ENCODE data around the gene BACH2.
"Not testable (repeated sequence)": the region's sequence is repeated elsewhere in the genome, so short reads cannot be mapped to it uniquely, and the experiment has no call there.

The BACH2 gene

DNA sequence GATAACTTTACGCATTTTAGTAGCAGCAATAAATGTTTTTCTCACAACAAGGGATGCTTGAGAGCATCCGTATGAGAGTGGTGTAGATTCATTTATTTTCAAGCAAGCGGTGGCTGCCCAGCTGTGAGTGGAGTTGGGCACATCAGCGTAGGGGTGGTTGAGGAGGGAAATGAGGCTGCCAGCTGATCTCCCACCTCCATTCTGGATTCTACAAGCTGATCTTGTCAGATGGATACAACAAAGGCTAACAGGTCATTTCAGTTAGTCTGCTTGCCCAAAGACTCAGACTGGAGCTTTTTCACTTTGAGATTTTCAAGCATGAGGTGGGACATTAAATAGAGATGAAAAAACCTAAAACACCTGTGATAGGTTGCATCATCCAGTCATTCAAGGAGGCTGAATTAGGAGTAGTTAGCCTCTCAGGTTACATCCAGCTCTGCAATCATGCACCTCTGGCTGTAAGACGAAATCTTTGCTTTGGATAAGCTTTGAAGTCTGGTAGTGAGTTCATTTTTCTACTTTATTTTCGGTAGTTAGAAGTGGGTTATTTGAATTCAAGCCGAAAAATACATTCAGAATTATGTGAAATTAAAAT lies 1.9 kb upstream of the BACH2 start:
- DNase-seq = no peak

DNA sequence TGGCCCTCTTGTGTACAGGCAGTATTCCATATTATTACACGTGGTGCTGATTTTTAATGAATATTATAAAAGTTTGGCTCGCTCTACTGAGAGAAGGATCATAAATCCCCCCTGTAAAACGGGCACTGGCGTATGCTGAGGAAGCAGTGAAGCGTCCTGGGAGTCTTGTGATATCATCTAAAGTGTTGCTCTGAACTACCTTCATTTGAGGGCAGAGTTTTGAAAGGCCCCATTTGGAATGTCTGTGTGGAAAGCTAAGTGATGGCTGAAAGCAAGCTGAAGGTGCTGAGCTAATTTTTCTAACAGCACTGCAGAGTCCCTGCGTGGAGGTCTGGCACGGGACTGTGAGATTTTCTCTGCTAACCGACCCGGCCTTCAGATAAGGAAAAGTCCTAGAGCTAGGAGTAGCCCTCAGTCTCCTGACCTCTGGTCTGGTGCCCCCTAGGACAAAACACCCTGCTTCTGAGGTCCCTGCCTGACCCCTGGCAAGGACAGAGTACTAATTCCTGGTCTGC lies 1.3 kb upstream of the BACH2 start:
- DNase-seq = no peak

DNA sequence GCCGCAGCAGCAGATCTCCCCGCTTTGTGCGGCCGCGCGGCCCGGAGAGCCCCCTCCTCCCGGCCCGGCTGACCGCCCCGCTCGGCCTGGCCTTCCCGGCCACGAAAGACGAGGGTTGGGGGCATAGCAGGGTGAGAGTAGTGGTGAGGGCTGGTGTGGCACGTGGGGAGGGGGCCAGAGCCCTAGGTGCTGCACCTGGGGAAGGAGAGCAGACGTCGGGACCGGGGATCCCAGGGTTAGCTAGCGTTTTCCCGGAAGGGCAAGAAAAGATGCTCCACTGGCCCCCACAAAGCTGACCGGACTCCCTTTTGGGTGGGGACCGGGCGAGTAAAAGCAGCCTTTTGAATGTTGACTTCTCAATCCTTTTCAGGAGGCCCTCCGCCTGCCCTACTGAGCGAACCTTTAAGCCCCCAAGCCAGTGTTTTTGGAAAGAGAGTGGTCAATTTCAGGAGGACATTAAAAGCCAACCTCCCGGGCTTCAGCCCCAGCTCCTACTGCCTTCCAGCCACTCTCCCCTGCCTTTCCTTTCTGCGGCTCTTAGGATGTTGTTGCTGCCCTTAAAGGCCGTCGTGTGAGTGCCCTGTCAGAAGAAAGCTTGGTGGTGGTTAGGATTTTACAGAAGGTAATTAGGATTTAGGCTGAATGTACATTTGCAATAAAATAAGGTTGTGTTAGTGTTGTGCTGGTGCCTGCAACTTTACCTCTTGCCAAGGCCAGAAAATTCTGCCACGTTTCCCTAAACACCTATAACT lies 648 bp upstream of the BACH2 start:
- DNase-seq = no peak

DNA sequence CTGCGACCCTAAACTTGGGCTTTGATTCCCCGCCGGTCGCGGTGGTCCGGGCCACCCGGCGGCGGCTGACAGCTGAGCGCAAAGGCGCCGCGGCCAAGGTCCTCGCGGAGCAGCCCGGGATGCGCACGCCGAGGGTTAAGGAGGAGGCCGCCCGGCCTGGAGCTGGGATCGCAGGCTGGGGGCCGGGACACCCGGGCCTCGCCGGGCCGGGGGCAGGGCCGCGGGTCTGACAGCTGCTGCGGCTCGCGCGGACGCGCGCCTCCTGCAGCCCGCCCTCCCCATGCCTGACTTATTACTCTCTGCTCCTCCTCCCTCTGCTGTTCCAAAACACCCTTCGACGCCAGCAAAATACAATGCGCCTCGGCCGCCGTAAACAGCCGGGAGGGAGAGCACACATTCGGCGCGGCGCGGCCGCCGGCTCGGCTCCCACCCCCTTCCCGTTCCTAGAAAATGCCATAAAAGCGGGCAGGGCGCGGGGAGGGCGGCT lies 746 bp downstream of the BACH2 start:
- peak; percentile 75 for DNase-seq

DNA sequence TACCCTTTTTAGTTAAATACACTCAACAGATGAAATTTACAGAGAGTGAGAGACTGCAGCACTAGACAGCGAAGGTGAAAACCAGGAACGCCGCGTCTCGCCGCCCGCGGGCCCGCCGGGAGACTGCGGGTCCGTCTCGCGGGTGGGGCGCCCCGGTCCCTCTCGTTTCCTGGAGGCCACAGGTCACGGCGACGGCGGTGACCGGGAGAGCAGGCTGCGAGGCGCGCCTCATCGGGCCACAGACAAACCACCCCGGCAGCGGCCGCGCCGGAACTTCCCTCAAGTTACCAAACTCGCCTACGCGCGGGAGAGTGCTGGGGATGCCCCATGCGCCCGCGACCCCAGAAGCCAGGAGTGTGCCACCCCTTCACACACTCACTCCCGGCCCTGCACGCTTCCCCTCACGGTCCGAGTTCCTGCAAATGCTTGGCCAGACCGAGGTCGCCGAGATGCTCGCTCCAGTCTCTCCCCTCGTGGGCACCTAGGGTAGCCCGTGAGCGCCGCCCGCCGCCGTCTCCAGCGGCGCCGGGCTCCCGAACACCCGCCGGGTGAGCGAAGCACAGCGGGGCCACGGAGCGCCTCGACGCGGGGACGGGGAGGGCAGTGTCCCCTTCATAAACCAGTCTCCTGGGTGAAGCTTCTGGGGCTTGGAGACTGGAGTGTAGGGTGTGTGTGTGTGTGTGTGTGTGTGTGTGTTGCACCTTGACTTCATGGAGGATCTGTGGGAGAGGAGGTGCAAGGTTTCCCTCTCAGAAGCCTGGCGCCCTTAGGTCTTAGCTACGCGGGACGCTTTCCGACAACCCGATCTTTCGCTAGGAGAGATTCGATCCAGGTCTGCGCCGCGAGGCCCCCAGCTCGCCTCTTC lies 1.4 kb downstream of the BACH2 start:
- DNase-seq = peak; percentile 86

DNA sequence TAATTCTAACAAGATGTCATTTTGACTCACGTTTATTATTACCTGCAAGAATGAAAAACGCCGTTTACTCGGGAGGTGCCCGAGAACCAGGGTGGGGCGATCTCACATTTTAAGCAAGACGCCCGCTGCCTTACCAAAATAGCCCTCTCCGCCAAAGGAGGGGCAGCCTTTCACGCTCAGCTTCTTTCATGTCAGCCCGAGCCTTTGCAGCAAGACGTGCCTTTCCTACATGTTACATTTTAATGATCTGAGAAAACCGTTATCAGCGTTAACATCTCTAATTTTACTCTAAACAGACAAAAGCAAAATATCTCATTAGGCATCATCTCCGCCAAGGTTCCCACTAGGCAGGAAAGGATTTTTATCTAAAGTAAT lies 2.0 kb downstream of the BACH2 start:
- DNase-seq = peak; percentile 60

DNA sequence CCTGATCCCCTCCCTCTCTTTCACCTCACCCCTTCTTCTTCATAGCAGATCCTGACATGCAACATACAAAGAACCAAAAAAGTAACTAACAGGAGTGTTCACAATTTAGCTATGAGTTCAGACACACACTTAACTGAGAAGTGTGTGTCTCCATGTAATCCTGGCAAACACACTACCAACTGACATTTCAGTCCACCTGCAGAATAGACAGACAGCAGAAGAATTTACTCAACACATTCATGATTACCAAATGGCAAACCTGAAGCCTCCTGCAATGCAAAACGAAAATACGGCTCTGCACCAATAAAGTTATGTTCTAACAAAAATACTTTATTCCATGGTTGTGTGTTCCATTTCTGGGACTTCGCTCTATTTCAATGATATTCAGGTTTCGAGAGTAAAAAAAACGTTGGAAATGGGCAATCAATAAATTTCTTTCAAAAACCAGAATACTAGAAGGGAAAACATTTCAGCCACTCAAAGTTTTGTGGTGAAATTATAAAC lies 2.6 kb downstream of the BACH2 start:
- DNase-seq = no peak

DNA sequence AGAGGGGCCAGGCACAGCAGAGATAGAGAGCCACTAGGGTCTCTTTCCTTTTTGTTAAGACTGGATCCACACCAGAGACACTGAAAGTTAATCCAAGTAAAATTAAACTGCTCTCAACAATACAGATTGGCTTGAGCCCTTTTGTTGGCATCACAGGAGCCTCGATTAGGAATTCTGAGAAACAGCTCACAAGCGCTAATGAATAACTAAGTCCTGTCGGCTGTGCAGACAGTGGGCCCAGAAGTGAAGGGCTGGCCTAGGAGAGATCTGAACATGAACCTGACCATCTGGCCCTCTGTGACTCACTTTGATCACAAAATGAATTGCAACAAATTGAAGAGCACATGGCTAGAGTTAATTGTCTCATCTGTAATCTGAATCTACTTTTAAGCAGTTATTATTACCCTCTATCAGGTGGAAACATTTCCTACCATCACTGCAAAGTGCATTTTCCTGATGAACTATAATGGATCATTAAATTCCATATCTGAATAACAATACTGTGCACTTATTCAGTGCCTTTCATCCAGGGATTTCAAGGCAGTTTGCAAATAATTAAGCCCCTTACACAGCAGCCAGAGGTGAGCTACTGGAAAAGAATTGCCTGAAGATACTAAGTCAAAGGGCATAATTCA lies 3.2 kb downstream of the BACH2 start:
- DNase-seq = peak; percentile 41

DNA sequence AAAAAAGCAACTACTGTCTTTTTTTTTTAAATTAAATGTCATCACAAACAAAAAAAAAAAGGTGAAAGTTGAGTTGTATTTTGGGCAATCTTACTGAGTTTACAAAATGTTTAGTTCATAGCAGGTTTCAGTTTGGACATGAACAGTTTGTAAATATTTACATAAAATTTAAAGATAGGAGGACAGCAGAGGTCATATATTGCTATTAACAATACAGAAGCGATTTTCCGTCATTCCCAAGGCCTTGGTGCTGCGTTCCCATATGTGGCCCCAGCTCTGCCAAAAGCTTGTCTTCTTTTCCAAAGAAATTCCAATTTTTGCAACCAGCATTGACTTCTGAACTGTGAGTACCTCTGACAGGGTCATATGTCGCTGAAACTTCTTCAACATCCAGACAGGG lies 5.1 kb downstream of the BACH2 start:
- no peak for DNase-seq

DNA sequence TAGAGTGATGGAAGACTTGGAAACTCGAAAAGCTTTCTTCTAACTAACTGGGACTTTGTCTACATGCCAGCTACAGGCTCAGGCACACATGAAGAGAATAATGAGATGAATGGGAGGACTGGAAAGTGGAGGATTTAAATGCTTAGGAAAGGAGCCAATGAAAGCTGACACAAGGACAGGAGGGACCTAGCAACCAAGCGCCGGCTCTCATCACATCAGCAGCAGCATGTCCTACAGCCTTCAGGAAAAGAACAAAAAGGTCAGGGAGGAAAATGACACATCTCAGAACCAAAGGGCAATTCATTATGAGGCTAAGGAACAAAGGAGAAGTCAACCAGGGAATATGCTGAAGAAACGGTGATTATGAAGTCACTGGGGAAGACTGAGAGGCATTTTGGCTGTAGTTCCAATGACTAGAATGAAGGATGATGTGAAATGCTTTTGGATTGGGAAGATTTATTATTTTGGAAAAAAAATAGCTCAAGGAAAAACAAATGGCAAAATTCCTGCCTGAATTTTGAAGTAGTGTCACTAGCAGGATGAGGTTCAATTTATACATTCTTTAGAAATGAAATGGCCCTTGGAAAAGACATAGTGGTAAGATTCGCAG lies 5.7 kb downstream of the BACH2 start:
- DNase-seq = no peak

DNA sequence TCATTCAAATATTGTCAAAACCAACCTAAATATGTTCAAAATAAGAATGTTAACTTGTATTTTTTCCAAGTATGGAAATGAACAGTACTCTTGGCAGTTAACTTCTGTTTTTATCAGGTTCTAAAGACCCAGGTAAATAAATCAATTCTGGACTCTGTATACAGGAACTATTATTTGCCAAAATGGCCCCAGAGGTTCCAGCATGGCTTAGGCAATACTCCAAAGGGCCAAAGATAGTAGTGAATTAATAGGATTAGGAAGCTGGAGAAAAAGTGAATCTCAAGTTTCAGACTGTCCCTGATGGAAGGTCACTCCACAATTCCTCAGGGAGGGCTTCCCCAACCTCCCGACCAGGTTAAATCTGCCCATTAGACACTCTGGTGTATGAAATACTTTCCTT lies 6.7 kb downstream of the BACH2 start:
- DNase-seq = no peak

DNA sequence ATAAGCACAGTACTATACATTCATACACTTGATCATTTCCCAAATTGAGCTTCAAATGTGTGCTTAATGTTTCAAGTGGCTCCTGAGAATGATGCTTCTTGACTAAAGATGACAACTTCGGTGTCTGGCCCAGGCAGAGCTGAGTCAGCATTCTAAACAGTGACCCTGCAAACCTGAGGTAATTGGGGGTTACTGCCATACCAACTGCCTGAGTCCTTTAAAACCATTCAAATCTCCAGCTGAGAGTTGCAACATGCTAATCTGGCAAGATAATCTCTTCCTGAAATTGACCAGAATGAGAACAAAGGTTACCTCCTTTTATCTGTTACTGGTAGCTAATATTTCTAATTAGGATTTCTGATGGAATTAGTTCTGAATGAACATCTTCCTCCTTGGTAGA lies 8.2 kb downstream of the BACH2 start:
- peak; percentile 40 for DNase-seq

DNA sequence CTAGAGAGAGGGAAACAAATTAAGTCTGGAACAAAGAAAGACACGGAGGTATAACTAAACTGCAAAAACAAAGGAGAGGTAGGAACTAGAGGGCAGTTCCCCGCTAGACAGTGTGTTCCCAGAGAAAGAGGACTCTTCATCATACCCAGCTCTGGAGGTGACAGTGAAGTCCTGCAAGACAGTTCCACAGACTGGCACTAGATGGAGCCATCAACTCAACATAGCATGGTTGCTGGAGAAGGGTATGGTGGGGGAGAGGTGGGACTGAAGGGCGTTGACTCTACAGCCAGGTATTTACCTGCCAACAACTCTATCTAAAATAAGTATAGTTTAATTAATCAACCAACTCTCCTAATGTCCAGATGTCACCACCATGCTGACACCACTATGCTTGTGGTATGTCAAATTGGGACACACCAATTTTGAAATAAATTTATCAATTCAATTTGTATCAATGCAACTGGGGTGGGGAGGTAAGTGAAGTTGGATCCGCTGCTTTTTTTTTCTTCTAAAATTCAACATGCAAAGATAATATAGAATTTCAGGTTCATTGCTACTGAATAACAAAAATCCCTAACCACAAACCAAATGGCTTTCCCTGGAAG lies 9.7 kb downstream of the BACH2 start:
- peak; percentile 86 for DNase-seq

DNA sequence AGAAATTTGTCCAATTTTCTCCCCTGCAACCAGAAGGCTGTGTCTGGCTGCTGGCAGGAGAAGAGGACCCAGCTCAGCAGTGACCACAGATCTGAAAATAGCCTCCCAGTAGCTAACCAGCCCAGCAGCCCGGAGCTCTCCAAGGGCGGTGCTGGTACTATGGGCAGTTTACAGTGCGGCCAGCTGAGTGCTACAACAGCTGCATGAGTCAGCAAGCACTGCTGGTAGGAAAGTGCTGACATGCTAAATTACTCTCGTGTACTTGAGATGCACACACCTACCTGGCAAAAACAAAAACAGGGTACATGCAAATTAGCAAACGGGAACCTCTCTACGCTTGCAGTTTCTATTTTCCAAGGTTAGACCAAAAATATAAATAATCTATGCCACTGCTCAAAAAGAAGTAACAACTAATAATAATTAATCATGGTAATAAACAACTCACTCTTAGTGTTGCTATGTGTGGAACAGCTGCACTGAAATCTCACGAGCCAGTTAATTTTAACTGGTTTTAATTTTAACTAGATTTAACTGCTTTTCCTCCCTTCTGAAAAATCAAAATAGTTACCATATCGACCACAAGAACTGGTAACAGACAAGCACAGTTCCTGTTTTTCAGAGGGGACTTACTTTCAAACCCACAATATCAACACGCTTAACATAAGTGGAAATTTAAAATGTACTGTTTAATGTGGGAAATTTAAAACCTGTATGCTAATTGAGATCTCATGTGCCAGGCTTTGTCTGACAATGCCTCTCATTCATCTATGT lies 10.8 kb downstream of the BACH2 start:
- peak; percentile 67 for DNase-seq

DNA sequence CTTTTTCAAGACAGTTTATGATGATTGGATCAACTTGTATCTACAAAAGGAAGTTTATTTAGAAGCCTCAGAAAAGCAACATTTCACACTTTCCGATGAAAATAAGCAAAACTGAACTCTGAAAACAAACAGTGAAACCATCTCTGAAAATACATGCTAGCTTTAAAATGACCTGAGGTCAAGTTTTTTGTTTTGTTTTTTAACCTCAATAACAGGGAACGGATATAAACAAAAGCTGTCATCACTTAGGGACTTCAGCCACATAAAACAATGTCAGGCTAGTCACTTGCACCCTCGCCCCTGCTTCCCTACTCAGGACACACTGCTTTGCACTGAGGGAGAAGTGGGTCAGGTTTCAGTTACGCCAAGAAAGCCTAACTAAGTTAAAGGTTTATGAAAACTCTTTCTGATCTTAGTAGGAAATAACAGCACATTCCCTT lies 11.6 kb downstream of the BACH2 start:
- no peak for DNase-seq

DNA sequence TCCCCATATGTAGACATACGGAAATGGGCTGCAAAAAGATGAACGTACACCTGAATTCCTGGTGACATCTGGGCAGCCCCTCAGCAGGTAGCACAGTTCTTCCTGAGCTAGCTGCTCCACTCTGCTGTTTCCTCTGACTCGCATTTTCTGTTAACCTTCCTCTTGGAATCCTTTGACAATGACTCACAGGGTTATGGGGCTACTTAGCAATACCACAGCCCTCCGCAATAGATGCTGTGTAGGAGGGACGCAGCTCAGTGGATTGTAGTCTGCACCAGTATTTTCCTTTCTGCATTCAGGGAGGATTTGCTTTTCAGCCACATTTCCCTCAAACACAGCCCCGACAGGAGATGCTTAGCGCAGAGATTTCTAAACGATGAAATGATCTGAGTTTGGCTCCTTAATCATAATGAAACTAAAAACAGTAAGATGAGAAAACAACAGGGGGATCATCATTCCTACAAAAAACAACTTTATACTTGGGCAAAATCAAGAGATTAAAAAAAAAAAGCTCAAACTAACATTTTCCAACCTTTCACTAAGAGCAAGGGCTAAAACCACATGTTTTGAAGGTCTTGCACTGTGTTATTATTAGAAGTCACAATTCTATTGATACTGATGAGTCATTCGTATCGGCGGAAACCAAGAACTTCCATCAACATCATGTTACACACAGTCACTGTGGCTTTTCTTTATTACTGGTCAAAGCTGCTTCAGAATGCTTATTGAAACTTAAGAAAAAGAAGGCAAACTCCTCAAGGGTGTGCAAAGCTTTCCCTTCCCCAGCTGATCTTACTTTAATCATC lies 12.2 kb downstream of the BACH2 start:
- peak; percentile 72 for DNase-seq

DNA sequence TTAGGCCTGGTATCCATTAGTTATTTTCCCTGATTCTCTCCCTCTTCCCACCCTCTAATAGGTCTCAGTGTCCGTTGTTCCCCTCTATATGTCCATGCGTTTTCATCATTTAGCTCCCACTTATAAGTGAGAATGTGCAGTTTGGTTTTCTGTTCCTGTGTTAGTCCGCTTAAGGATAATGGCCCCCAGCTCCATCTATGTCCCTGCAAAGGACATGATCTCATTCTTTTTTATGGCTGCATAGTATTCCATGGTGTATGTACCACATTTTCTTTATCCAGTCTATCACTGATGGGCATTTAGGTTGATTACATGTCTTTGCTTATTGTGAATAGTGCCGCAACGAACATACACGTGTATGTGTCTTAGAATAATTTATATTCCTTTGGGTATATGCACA lies 14.4 kb downstream of the BACH2 start:
- not testable (repeated sequence) for DNase-seq

DNA sequence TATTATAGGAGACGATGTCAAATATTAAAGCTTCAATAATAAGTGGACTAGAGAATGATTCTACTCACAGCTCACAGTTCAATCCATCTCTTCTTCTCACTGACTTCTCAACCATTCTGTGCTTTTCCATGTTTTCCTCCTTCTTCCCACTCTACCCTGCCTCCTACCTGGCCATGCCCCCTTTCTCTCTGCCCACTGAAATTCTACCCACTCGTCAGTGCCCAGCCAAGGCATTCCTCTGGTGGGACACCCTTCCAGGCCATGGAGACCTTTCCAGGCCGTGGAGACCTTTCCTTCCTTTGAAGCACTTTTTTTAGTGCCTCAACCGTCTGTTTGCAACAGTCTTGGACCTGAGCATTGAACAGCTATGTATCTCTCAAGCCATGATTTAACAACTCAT lies 18.5 kb downstream of the BACH2 start:
- DNase-seq = no peak

DNA sequence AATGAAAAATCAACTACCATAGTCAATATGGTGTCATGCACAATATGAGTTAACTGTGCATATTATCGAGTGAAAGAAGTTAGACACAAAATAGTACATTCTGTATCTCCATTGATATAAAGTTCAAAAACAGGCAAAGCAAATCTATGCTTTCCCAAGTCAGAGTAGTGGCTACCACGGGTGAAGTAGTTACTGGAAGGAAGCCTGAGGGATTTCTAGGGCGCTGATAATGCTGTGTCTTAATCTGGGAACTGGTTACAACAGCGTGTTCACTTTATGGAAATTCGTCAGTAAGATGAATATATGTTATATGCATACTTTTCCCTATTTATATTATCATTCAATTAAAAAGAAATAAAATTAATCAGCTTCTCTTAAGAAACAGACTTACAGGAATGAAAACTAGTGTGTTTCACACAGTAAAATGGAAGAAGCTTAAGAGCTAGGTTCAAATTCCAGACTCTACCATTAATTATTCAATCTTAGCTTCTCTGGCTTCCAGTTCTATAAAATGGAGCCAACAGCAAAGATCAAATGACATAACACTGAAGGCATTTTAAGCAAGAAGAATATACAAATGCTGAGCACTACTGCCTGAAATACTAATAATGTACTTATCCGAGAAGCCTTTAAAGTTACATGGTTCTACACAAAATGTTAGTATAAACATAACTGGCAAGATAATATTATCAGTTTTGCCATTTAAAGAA lies 19.2 kb downstream of the BACH2 start:
- no peak for DNase-seq

Data from activated CD4-positive, alpha-beta T cell treated with anti-CD3 and anti-CD28 coated beads for 48 hours (primary cell).